IPS-NIHi7 (cell line): ENCODE results near the gene ARHGAP18.

ENCODE experiments used
- DNase-seq: peaks from one replicate; pipeline ENCODE4 v3.0.0; 2012; ENCODE audit warnings: mixed read lengths; ENCODE audit errors: extremely low spot score

The ARHGAP18 gene

GRCh38 chr6:129719692-129720091 is 9.7 kb upstream of the ARHGAP18 start:
- no peak for DNase-seq

DNA sequence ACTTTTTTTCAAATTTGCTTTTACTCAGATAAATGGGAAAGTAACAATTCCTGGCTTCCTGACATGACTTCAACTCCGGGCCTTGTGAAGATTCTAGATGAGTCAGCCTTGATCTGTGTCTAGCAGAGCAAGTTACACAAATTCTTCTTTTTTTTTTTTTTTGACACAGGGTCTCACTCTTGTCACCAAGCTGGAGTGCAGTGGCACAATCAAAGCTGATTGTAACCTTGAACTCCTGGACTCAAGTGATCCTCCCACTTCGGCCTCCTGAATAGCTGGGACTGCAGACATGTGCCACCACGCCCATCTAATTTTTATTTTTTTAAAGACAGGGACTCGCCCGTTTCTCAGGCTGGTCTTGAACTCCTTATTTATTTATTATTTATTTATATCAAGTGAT is 7.3 kb upstream of the ARHGAP18 start:
- DNase-seq, result no peak

GRCh38 chr6:129713806-129714333 is 3.9 kb upstream of the ARHGAP18 start:
- DNase-seq, result no peak

DNA sequence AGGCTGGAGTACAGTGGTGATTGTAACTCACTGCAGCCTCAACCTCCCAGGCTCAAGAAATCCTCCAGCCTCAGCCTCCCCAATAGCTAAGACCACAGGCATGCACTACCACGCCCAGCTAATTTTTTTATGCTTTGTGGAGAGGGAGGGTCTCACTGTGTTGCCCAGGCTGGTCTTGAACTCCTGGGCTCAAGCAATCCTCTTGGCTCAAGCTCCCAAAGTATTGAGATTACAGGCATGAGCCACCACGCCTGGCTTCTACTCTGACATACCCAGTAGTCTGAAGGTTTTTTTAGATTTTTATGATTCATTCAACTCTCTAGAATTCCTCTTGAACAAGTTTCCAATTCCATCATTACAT is 1.3 kb upstream of the ARHGAP18 start:
- no peak for DNase-seq

- DNase-seq, result no peak
Measured at GRCh38 chr6:129710450-129711270, 683 bp upstream of the ARHGAP18 start.

- no peak for DNase-seq
Measured at GRCh38 chr6:129709196-129709768, 695 bp downstream of the ARHGAP18 start.

DNA sequence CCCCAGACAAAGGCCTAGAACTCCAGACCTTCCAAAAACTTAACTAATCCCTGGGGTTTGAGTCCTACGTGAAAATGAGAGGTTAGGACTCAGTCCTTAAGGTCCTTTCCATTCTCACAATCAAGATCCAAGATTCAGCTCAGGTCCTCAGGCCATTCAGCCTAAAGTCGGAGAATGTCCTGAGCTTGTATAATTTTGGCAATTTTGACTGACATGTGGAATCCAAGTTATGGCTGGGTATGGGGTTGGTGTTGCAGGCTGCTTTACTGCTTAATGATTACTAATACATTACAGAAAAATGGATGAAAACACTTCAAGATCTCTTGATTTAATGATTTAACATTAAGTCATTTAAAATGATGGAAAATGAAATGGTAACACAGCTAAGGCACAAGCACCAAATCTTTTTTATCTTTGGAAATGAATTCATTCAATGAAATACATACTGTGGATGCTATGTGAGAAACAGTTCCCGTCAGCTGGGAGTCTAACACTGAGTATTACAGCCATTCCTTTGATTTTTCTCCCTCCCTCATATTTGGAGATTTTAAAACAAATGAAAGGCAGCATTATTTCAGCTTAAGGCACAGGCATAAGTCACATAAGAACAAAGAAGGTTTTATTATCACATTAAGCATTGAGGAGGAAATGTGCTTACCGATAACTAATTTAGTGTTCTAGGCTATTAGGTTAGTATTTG is 1.3 kb downstream of the ARHGAP18 start:
- no peak for DNase-seq

- no peak for DNase-seq
Measured at GRCh38 chr6:129707882-129708495, 2.0 kb downstream of the ARHGAP18 start.

GRCh38 chr6:129707028-129707427 is 2.9 kb downstream of the ARHGAP18 start:
- no peak for DNase-seq

DNA sequence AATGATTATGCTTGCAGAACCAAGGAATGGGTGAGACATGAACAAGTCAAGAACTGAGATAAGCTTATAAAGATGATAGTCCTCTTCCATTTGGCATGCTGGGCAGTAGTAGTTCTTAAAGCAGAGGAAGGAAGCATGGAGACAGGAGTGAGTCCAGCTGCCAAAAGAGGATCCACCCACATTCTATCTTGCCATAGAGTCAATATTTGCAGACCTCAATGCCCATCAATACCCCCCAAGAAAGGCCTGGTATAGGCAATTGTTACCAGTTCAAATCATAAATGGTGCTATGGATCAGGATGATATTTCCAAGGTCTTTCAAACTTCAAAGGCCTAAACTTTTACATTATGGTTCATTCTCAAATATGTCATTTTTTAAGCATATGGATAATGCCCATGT is 4.8 kb downstream of the ARHGAP18 start:
- DNase-seq, result no peak

GRCh38 chr6:129704708-129705107 is 5.3 kb downstream of the ARHGAP18 start:
- DNase-seq, result no peak

GRCh38 chr6:129701721-129702455 is 8.1 kb downstream of the ARHGAP18 start:
- no peak for DNase-seq

GRCh38 chr6:129700666-129701065 is 9.3 kb downstream of the ARHGAP18 start:
- DNase-seq, result no peak

DNA sequence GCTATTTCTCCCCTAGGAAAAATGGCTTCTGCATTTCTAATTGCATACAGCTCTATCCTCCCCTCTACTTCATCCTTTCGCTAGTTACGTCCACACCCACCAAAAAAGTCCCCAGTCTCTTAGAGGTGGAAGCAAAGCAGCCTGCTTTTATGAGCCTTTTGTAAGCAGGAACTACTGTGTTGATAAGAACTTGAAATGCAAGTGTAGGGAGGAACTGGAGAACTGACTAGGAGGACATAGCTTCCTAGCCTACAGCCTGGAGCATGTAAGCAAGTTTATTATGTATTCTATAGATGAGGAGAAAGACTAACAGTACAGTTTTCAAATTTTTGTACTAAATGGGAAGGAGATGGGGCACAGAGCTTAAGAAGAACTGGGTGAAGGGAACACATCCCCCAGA is 10.3 kb downstream of the ARHGAP18 start:
- DNase-seq, result no peak

GRCh38 chr6:129698430-129698829 is 11.5 kb downstream of the ARHGAP18 start:
- DNase-seq, result no peak

- DNase-seq, result no peak
Measured at GRCh38 chr6:129697788-129698187, 12.2 kb downstream of the ARHGAP18 start.

DNA sequence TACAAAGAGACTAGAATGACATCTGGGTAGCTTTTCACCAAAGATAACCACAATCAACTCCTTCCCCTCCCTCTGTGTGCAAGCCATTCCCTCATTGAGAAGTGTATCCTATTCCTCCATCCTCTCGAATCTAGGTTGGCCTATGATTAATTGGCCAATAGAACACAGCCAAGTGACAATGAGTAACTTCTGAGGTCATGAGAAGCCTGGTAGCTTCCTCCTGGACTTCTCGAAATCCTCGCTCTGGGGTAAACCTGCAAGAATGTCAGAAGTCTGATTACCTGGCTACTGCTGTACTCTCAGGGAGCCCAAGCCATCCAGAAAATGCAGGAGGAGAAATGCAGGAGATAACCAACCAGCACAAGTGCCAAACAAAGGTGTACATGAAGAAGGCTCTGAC is 13.1 kb downstream of the ARHGAP18 start:
- DNase-seq, result no peak

- DNase-seq, result no peak
Measured at GRCh38 chr6:129696028-129696418, 14.0 kb downstream of the ARHGAP18 start.

DNA sequence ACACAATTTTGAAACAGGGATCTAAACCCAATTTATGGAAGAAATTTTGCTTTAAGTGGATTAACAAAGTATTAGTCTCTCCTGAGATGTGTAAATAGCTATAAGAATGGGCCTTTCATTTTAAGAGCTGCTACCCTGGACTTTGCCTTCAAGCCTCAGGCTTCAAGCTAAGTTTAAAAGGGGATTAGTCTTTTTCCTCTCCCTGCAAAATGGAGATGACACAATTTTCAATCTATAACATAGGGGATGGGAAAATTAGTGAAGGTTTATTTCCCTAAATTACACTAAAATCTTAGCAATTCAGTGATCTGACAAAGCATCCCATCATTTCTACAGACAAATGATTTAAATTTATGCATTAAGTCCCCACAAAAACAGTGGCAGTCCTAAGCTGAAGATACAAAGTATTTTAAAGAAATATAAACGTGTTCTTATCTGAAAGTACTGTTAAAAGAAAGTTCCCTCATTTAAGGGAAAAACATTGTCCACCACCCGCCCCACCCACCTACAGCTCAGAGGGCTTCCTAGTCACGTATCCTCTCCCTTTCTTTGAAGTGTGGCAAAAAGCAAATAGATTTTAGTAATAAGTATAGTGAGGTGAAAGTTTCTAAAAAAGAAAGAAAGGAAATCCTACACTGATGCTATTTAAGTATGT is 14.5 kb downstream of the ARHGAP18 start:
- DNase-seq, result no peak

- DNase-seq, result no peak
Measured at GRCh38 chr6:129694036-129694435, 15.9 kb downstream of the ARHGAP18 start.

DNA sequence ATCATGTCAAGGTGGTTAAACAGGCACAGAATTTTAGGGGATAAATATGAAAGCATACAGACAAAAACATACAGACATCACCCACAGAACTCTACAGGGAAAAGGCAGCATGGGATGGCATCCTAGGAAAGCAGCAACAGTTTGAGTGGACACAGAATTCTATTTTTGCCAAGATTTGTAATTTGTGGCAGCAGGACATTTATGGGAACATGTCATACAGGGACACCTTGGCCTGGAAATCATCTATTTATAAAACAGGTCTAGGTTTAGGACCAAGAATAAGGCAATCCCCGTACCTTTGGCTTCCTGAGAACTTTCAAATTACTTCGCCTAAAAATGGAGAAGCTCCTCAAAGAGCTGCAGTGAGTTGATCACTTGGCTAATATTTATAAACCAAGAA is 17.5 kb downstream of the ARHGAP18 start:
- DNase-seq, result no peak
